ENCODE results near the gene LRRC56.

LRRC56 gene

GRCh38 chr11:518463-519202 is 18.7 kb upstream of the LRRC56 start:
- no peaks in the 10 kb centered on the region for H3K9me3 ChIP-seq
- peak overlapping the region; percentile 60 for H3K27ac ChIP-seq
- no peaks in the 10 kb centered on the region for H3K36me3 ChIP-seq
- peaks cover 7 to 9% of the 10 kb centered on the region in 2 experiments for H3K4me1 ChIP-seq (ENCODE audit: control insufficient read depth in 1 of 2, insufficient read depth in 1 of 2, low read depth in 1 of 2, low read length in 1 of 2)
- no peaks in the 10 kb centered on the region for H3K27me3 ChIP-seq
- TF ChIP-seq CTCF (IDR thresholded peaks at IDR 0.05): peak; percentile 100
- H3K4me3 ChIP-seq (ENCODE audit: low read depth in 1 of 2, low read length in 1 of 2): peak overlapping the region; percentile 51 to 55

- no peak for TF ChIP-seq CTCF (IDR thresholded peaks at IDR 0.05)
- no peaks in the 10 kb centered on the region for H3K36me3 ChIP-seq
- no peaks in the 10 kb centered on the region for H3K9me3 ChIP-seq
- no peaks in the 10 kb centered on the region for H3K27me3 ChIP-seq
- no peak overlapping the region for H3K27ac ChIP-seq
- no peak overlapping the region for H3K4me3 ChIP-seq (ENCODE audit: low read depth in 1 of 2, low read length in 1 of 2)
- H3K4me1 ChIP-seq (ENCODE audit: control insufficient read depth in 1 of 2, insufficient read depth in 1 of 2, low read depth in 1 of 2, low read length in 1 of 2): peaks cover 4 to 9% of the 10 kb centered on the region in 2 experiments
These were observed 16.7 kb upstream of the LRRC56 start for GRCh38 chr11:520428-521176.

- Histone ChIP-seq H3K27ac (no peak overlapping the region), H3K4me1 (ENCODE audit: control insufficient read depth in 1 of 2, insufficient read depth in 1 of 2, low read depth in 1 of 2, low read length in 1 of 2) (peaks cover 4 to 9% of the 10 kb centered on the region in 2 experiments), H3K36me3 (no peaks in the 10 kb centered on the region), H3K27me3 (no peaks in the 10 kb centered on the region), H3K4me3 (ENCODE audit: low read depth in 1 of 2, low read length in 1 of 2) (no peak overlapping the region), H3K9me3 (no peaks in the 10 kb centered on the region)
- no peak for TF ChIP-seq CTCF (IDR thresholded peaks at IDR 0.05)
These were observed 16.1 kb upstream of the LRRC56 start for GRCh38 chr11:521177-521688.

- no peak for TF ChIP-seq CTCF (IDR thresholded peaks at IDR 0.05)
- Histone ChIP-seq H3K27ac (no peak overlapping the region), H3K9me3 (no peaks in the 10 kb centered on the region), H3K4me1 (ENCODE audit: control insufficient read depth in 1 of 2, insufficient read depth in 1 of 2, low read depth in 1 of 2, low read length in 1 of 2) (no peaks in the 10 kb centered on the region), H3K4me3 (ENCODE audit: low read depth in 1 of 2, low read length in 1 of 2) (no peak overlapping the region), H3K27me3 (no peaks in the 10 kb centered on the region), H3K36me3 (no peaks in the 10 kb centered on the region)
These were observed 11.1 kb upstream of the LRRC56 start for GRCh38 chr11:526192-526591.

GRCh38 chr11:528166-528814 is 9.0 kb upstream of the LRRC56 start:
- Histone ChIP-seq H3K27me3 (no peaks in the 10 kb centered on the region), H3K4me3 (ENCODE audit: low read depth in 1 of 2, low read length in 1 of 2) (no peak overlapping the region), H3K27ac (no peak overlapping the region), H3K36me3 (peaks cover 15% of the 10 kb centered on the region), H3K9me3 (no peaks in the 10 kb centered on the region), H3K4me1 (ENCODE audit: control insufficient read depth in 1 of 2, insufficient read depth in 1 of 2, low read depth in 1 of 2, low read length in 1 of 2) (no peaks in the 10 kb centered on the region)
- TF ChIP-seq CTCF (IDR thresholded peaks at IDR 0.05): no peak
